ENCODE results near the gene C3orf20. TPM values are rescaled to one million over a fixed set of nuclear protein-coding genes. Genes with fewer than 3 reads are reported as not detected.

C3orf20 gene
- polyA plus RNA-seq, 2 donors = not detected

GRCh38 chr3:14775011-14775410 is 100.1 kb downstream of the C3orf20 start:
- Histone ChIP-seq H3K4me1 (ENCODE audit: control insufficient read depth in 2 of 2, insufficient read depth in 2 of 2, low read length in 1 of 2) (no peaks in the 10 kb centered on the region), H3K9me3 (ENCODE audit: control insufficient read depth in 2 of 2, insufficient read depth in 1 of 2, low read depth in 1 of 2, low read length in 1 of 2) (no peaks in the 10 kb centered on the region), H3K36me3 (ENCODE audit: control insufficient read depth in 2 of 2, insufficient read depth in 2 of 2, low read length in 1 of 2) (no peaks in the 10 kb centered on the region), H3K27me3 (ENCODE audit: control insufficient read depth in 1 of 2, insufficient read depth in 2 of 2, low read length in 2 of 2) (no peaks in the 10 kb centered on the region), H3K4me3 (ENCODE audit: low read depth in 1 of 2, low read length in 2 of 2) (no peak overlapping the region), H3K27ac (ENCODE audit: low read depth in 2 of 2, low read length in 1 of 2) (no peak overlapping the region)
- 93 to 97% methylated on average over 7 of the region's 7 CpGs for WGBS, 2 donors

GRCh38 chr3:14775563-14775962 is 100.6 kb downstream of the C3orf20 start:
- H3K27ac ChIP-seq (ENCODE audit: low read depth in 2 of 2, low read length in 1 of 2) = no peak overlapping the region
- 83 to 86% methylated on average over 4 of the region's 4 CpGs for WGBS, 2 donors
- no peaks in the 10 kb centered on the region for H3K4me1 ChIP-seq (ENCODE audit: control insufficient read depth in 2 of 2, insufficient read depth in 2 of 2, low read length in 1 of 2)
- H3K4me3 ChIP-seq (ENCODE audit: low read depth in 1 of 2, low read length in 2 of 2) = no peak overlapping the region
- H3K27me3 ChIP-seq (ENCODE audit: control insufficient read depth in 1 of 2, insufficient read depth in 2 of 2, low read length in 2 of 2) = no peaks in the 10 kb centered on the region
- H3K9me3 ChIP-seq (ENCODE audit: control insufficient read depth in 2 of 2, insufficient read depth in 1 of 2, low read depth in 1 of 2, low read length in 1 of 2) = no peaks in the 10 kb centered on the region
- H3K36me3 ChIP-seq (ENCODE audit: control insufficient read depth in 2 of 2, insufficient read depth in 2 of 2, low read length in 1 of 2) = no peaks in the 10 kb centered on the region

DNA sequence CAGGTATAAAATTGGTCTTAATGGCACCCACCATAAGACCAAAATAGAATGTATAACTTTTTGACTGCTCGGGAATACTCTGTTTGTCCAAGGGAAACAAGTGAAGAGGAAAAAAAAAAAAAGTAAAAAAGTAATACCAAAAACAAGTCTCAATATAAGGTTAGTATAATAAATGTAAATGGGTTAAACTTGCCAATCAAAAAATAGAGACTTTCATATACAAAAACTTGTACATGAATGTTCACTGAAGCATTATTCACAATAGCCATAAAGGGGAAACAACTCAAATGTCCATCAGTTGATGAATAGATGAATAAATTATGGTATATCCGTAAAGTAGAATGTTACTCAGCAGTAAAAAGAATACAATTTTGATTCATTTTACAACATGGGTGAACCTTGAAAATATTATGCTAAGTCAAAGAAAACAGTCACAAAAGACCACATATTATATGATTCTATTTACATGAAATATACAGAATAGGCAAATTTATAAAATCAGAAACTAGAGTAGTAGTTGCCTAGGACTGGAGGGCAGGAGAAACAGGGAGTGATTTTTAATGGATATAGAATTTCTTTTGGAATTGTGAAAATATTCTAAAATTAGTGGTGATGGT is 104.2 kb downstream of the C3orf20 start:
- H3K4me1 ChIP-seq (ENCODE audit: control insufficient read depth in 2 of 2, insufficient read depth in 2 of 2, low read length in 1 of 2) = no peaks in the 10 kb centered on the region
- no peak overlapping the region for H3K27ac ChIP-seq (ENCODE audit: low read depth in 2 of 2, low read length in 1 of 2)
- H3K27me3 ChIP-seq (ENCODE audit: control insufficient read depth in 1 of 2, insufficient read depth in 2 of 2, low read length in 2 of 2) = no peaks in the 10 kb centered on the region
- no peaks in the 10 kb centered on the region for H3K9me3 ChIP-seq (ENCODE audit: control insufficient read depth in 2 of 2, insufficient read depth in 1 of 2, low read depth in 1 of 2, low read length in 1 of 2)
- no peaks in the 10 kb centered on the region for H3K36me3 ChIP-seq (ENCODE audit: control insufficient read depth in 2 of 2, insufficient read depth in 2 of 2, low read length in 1 of 2)
- WGBS, 2 donors = 94 to 95% methylated on average over 2 of the region's 2 CpGs
- no peak overlapping the region for H3K4me3 ChIP-seq (ENCODE audit: low read depth in 1 of 2, low read length in 2 of 2)

DNA sequence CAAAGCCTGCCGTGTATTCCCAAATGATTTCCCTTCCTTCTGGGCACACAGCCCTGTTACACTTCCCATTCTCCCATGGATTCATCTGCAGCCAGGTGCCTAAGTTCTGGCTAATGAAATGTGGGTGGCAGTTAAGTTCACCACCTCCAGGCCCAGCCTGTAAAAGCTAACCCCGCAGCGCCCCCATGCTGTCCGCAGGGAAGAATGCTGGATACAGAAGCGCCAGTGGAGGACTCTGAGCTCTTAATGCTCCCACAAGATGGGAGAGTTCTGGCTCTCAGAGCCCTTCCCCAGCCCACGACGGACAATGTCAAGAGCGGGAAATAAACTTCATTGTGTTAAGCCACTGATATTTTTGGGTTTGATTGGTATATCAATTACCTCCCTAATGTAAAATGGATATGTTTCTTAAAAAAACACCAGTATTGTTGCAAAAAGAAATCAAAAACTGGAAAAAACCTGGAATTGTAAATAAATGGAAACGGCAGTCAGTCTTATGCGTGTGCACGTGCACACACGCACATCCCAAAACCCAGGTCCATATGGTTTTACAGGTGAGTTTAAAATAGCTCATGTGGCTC is 106.1 kb downstream of the C3orf20 start:
- Histone ChIP-seq H3K4me3 (ENCODE audit: low read depth in 1 of 2, low read length in 2 of 2) (no peak overlapping the region), H3K27me3 (ENCODE audit: control insufficient read depth in 1 of 2, insufficient read depth in 2 of 2, low read length in 2 of 2) (no peaks in the 10 kb centered on the region), H3K4me1 (ENCODE audit: control insufficient read depth in 2 of 2, insufficient read depth in 2 of 2, low read length in 1 of 2) (no peaks in the 10 kb centered on the region), H3K9me3 (ENCODE audit: control insufficient read depth in 2 of 2, insufficient read depth in 1 of 2, low read depth in 1 of 2, low read length in 1 of 2) (no peaks in the 10 kb centered on the region), H3K36me3 (ENCODE audit: control insufficient read depth in 2 of 2, insufficient read depth in 2 of 2, low read length in 1 of 2) (no peaks in the 10 kb centered on the region), H3K27ac (ENCODE audit: low read depth in 2 of 2, low read length in 1 of 2) (no peak overlapping the region)
- WGBS, 2 donors = 47 to 50% methylated on average over 12 of the region's 12 CpGs

DNA sequence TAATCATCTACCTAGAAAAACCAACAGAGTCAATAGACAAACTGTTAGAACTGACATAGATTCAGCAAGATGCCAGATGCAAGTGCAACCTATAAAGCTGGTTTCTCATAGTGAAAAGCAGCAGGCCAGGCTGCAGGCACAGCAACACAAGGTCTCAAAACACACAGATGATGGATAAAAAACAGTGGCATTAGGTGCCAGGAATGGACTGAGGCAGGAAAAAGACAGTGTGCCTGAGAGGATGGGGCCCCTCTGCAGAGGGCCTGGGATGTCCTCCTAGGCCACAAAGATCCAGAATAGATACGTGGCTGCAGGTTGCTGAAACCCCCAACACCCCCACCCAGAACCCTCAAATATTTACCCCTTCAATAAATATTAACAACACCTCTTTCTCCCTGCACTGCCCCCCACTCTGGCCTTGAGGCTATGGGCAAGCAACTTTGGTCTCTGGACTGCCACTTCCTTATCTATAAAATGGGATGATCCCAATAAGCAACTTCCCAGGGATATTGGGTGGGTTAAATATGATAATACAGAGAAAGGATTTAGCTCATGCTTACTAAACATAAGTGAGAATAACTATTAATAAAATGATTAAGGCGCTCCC is 108.6 kb downstream of the C3orf20 start:
- H3K4me1 ChIP-seq (ENCODE audit: control insufficient read depth in 2 of 2, insufficient read depth in 2 of 2, low read length in 1 of 2) = no peaks in the 10 kb centered on the region
- no peak overlapping the region for H3K27ac ChIP-seq (ENCODE audit: low read depth in 2 of 2, low read length in 1 of 2)
- no peaks in the 10 kb centered on the region for H3K36me3 ChIP-seq (ENCODE audit: control insufficient read depth in 2 of 2, insufficient read depth in 2 of 2, low read length in 1 of 2)
- H3K9me3 ChIP-seq (ENCODE audit: control insufficient read depth in 2 of 2, insufficient read depth in 1 of 2, low read depth in 1 of 2, low read length in 1 of 2) = peaks cover 0 to 2% of the 10 kb centered on the region in 2 donors
- WGBS, 2 donors = 80% methylated on average over 2 of the region's 2 CpGs
- H3K4me3 ChIP-seq (ENCODE audit: low read depth in 1 of 2, low read length in 2 of 2) = no peak overlapping the region
- H3K27me3 ChIP-seq (ENCODE audit: control insufficient read depth in 1 of 2, insufficient read depth in 2 of 2, low read length in 2 of 2) = no peaks in the 10 kb centered on the region

DNA sequence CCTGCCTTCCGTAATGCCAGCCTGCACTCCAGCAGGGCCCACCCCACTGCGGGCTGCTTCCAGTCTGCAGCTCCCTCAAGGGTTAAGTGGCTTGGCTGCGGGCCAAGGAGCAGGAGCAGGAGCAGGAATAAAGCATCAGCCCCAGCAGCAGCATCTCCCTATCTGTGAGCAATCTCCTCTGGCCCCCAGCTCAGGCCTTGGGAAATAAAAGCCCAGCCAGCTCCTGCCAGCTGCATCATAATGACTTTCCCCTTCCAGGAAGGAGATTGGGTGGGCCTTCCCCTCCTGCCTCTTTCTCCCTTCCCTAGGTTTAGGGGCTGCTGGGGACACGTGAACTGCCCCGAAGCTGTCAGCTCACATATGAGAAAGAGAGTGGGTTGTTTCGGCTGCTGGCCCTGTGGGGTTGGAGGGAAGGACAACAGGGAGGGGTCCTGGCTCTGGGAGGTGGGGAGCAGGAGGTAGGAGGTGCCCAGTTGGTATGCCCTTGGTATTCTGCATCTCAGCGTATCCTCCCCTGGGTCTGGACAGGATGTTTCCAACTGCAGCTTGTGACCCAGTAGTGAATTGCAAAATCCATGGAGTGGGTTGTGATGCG is 109.2 kb downstream of the C3orf20 start:
- Histone ChIP-seq H3K27ac (ENCODE audit: low read depth in 2 of 2, low read length in 1 of 2) (no peak overlapping the region), H3K9me3 (ENCODE audit: control insufficient read depth in 2 of 2, insufficient read depth in 1 of 2, low read depth in 1 of 2, low read length in 1 of 2) (peaks cover 0 to 4% of the 10 kb centered on the region in 2 donors), H3K36me3 (ENCODE audit: control insufficient read depth in 2 of 2, insufficient read depth in 2 of 2, low read length in 1 of 2) (no peaks in the 10 kb centered on the region), H3K4me1 (ENCODE audit: control insufficient read depth in 2 of 2, insufficient read depth in 2 of 2, low read length in 1 of 2) (no peaks in the 10 kb centered on the region), H3K27me3 (ENCODE audit: control insufficient read depth in 1 of 2, insufficient read depth in 2 of 2, low read length in 2 of 2) (no peaks in the 10 kb centered on the region), H3K4me3 (ENCODE audit: low read depth in 1 of 2, low read length in 2 of 2) (no peak overlapping the region)
- WGBS, 2 donors = 65 to 67% methylated on average over 8 of the region's 8 CpGs

- no peaks in the 10 kb centered on the region for H3K36me3 ChIP-seq (ENCODE audit: control insufficient read depth in 2 of 2, insufficient read depth in 2 of 2, low read length in 1 of 2)
- 83 to 85% methylated on average over 20 of the region's 20 CpGs for WGBS, 2 donors
- no peak overlapping the region for H3K4me3 ChIP-seq (ENCODE audit: low read depth in 1 of 2, low read length in 2 of 2)
- no peaks in the 10 kb centered on the region for H3K4me1 ChIP-seq (ENCODE audit: control insufficient read depth in 2 of 2, insufficient read depth in 2 of 2, low read length in 1 of 2)
- peaks cover 0 to 4% of the 10 kb centered on the region in 2 donors for H3K9me3 ChIP-seq (ENCODE audit: control insufficient read depth in 2 of 2, insufficient read depth in 1 of 2, low read depth in 1 of 2, low read length in 1 of 2)
- H3K27me3 ChIP-seq (ENCODE audit: control insufficient read depth in 1 of 2, insufficient read depth in 2 of 2, low read length in 2 of 2) = no peaks in the 10 kb centered on the region
- H3K27ac ChIP-seq (ENCODE audit: low read depth in 2 of 2, low read length in 1 of 2) = no peak overlapping the region
Measured at GRCh38 chr3:14785207-14786155, 110.5 kb downstream of the C3orf20 start.

DNA sequence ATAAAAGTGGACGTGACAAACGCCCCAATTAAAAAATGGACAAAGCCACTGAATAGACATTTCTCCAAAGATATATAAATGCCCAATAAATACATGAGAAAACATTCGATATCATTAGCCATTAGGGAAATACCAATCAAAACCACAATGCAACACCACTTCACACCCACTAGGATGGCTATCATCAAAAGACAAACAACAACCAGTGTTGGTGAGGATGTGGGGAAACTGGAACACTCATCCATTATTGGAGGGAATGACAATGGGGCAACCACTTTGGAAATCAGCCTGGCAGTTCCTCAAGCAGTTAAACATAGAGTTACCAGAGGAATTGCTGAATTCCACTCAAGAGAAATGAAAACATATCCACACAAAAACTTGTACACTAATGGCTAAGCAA is 111.4 kb downstream of the C3orf20 start:
- WGBS, 2 donors = 94 to 97% methylated on average over 3 of the region's 3 CpGs
- H3K4me1 ChIP-seq (ENCODE audit: control insufficient read depth in 2 of 2, insufficient read depth in 2 of 2, low read length in 1 of 2) = no peaks in the 10 kb centered on the region
- H3K27ac ChIP-seq (ENCODE audit: low read depth in 2 of 2, low read length in 1 of 2) = no peak overlapping the region
- H3K36me3 ChIP-seq (ENCODE audit: control insufficient read depth in 2 of 2, insufficient read depth in 2 of 2, low read length in 1 of 2) = no peaks in the 10 kb centered on the region
- H3K9me3 ChIP-seq (ENCODE audit: control insufficient read depth in 2 of 2, insufficient read depth in 1 of 2, low read depth in 1 of 2, low read length in 1 of 2) = peaks cover 0 to 4% of the 10 kb centered on the region in 2 donors
- no peak overlapping the region for H3K4me3 ChIP-seq (ENCODE audit: low read depth in 1 of 2, low read length in 2 of 2)
- no peaks in the 10 kb centered on the region for H3K27me3 ChIP-seq (ENCODE audit: control insufficient read depth in 1 of 2, insufficient read depth in 2 of 2, low read length in 2 of 2)

- Histone ChIP-seq H3K27me3 (ENCODE audit: control insufficient read depth in 1 of 2, insufficient read depth in 2 of 2, low read length in 2 of 2) (no peaks in the 10 kb centered on the region), H3K4me3 (ENCODE audit: low read depth in 1 of 2, low read length in 2 of 2) (no peak overlapping the region), H3K4me1 (ENCODE audit: control insufficient read depth in 2 of 2, insufficient read depth in 2 of 2, low read length in 1 of 2) (no peaks in the 10 kb centered on the region), H3K27ac (ENCODE audit: low read depth in 2 of 2, low read length in 1 of 2) (no peak overlapping the region), H3K36me3 (ENCODE audit: control insufficient read depth in 2 of 2, insufficient read depth in 2 of 2, low read length in 1 of 2) (no peaks in the 10 kb centered on the region), H3K9me3 (ENCODE audit: control insufficient read depth in 2 of 2, insufficient read depth in 1 of 2, low read depth in 1 of 2, low read length in 1 of 2) (peaks cover 0 to 4% of the 10 kb centered on the region in 2 donors)
- 41 to 42% methylated on average over 7 of the region's 7 CpGs for WGBS, 2 donors
Measured at GRCh38 chr3:14787630-14788029, 112.7 kb downstream of the C3orf20 start.

All from esophagus (tissue), 2 donors.